ENCODE data around the gene PHF20. TPM values are rescaled to one million over a fixed set of nuclear protein-coding genes. Genes with fewer than 3 reads are reported as not detected.
"Not testable (repeated sequence)": the region's sequence is repeated elsewhere in the genome, so short reads cannot be mapped to it uniquely, and the experiment has no call there.

The PHF20 gene
- polyA plus RNA-seq, 1 donor from 2014 or later = 107 TPM

DNA sequence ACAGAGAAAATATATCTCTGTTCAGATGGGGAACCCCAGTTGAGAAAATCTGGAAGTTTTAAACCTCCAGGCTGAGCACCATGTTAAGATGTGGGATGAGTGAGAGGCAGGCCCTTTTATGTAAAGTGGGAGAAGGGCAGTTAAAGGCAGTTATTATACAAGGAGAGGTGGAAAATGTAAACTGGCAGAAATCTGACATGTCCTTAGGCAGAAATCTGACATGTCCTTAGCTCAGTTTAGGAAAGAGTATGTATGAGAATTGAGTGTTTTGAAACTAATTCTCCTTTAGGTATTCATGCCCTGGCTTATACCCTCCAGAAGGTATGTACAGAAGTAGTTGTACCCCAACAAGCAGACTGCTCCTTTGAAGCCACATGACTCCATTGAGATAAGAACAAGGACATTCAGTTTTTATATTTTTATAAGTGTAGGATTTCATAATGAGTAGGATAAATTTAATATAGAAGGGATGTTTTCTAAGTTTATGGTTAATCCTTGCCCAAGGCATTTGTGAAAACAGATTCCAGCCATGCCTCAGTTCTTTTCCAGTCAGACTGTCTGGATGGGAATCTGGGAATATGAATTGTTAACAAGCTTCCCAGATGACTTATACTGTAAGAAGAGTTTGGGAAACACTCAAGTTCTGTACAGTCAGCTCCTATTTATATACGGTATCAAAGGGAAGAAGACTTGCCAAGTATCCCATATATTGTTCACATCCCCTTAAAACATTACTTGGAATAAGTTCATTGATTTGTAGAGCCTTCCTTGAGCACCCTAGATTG, 94.8 kb downstream of the PHF20 start:
- no peaks in the 10 kb centered on the region for H3K27me3 Mint-ChIP-seq
- peak overlapping the region in 1 of 3 donors; percentile 46 for H3K27ac Mint-ChIP-seq
- no peaks in the 10 kb centered on the region for H3K4me1 Mint-ChIP-seq
- H3K36me3 Mint-ChIP-seq = no peaks in the 10 kb centered on the region
- H3K4me3 Mint-ChIP-seq = no peak overlapping the region
- H3K9me3 Mint-ChIP-seq = no peaks in the 10 kb centered on the region

- Mint-ChIP-seq H3K27ac (peak overlapping the region in 2 of 3 donors; percentile 70 to 80), H3K4me3 (no peak overlapping the region), H3K9me3 (no peaks in the 10 kb centered on the region), H3K36me3 (no peaks in the 10 kb centered on the region), H3K27me3 (no peaks in the 10 kb centered on the region), H3K4me1 (peaks cover 0 to 3% (median 0%) of the 10 kb centered on the region in 3 donors)
These were observed 98.9 kb downstream of the PHF20 start for GRCh38 chr20:35870541-35871258.

DNA sequence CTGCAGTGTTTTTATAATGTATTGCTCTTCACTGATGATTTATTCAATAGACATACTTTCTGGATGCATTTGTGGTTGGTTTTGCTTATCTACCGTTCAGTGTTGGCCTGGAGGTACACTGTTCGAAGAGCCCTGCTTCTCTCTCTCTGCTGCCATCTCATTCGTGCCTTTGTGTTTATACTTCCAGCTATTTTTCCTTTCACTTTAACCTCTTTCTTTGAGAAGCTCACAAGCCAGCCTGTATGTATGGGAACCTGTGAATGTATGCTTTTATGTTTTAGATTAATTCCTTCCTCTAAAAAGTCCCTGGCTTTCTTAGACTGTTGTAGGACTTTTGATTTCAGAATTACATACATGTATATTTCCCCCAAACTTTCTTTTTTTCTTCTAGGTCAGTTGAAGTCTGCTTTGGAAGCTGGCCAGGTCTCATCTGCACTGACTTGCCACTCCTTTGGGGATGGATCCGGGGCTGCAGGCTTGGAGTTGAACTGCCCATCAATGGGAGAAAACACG, 99.5 kb downstream of the PHF20 start:
- Mint-ChIP-seq H3K4me3 (no peak overlapping the region), H3K9me3 (no peaks in the 10 kb centered on the region), H3K27ac (peak overlapping the region in 1 of 3 donors; percentile 70), H3K27me3 (no peaks in the 10 kb centered on the region), H3K36me3 (no peaks in the 10 kb centered on the region), H3K4me1 (peaks cover 0 to 3% (median 0%) of the 10 kb centered on the region in 3 donors)

- Mint-ChIP-seq H3K36me3 (peaks cover 3% of the 10 kb centered on the region), H3K9me3 (no peaks in the 10 kb centered on the region), H3K27me3 (no peaks in the 10 kb centered on the region), H3K4me1 (peaks cover 0 to 7% (median 0%) of the 10 kb centered on the region in 3 donors), H3K27ac (peak overlapping the region in 1 of 3 donors; percentile 31), H3K4me3 (no peak overlapping the region)
These were observed 104.2 kb downstream of the PHF20 start for GRCh38 chr20:35876033-35876320.

DNA sequence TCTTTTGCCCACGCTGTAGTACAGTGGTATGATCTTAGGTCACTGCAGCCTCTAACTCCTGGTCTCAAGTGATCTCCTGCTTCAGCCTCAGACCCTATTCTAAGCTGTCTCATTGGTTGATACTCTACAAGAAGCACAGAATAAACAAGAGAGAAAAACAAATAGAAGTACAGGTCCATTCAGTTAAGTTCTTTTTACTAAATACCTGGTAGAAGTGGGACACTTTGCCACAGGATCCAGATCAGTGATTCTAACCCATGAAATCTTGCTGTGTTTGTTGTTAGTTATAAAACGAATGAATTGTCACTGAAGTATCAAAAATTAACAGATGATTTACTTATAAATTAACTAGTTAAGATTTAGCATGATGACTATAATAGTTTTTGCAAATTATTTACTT, 105.8 kb downstream of the PHF20 start:
- Mint-ChIP-seq H3K27ac (no peak overlapping the region), H3K27me3 (no peaks in the 10 kb centered on the region), H3K9me3 (no peaks in the 10 kb centered on the region), H3K4me3 (no peak overlapping the region), H3K36me3 (peaks cover 3% of the 10 kb centered on the region), H3K4me1 (peaks cover 0 to 7% (median 0%) of the 10 kb centered on the region in 3 donors)

DNA sequence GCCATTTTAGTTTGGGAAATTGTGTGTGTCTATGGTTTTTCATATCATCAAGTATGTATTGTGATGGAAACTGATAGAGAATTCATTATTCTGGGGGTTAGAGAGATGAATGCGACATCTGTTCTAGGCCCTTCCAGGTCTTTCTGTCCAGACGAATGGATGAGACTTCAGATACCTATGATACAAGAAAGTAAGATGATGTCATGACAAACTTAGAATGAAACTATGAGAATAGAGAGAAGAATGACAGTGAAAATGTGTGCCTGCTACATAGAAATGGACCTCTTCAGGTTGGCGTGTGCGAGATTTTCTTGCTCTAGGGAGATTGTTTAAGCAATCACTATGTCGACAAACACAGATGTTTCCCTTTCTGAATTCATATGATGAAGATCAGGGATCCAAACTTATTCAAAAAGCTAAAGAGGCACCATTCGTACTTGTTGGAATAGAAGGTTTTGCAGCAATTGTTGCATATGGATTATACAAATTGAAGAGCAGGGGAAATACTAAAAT, 106.4 kb downstream of the PHF20 start:
- Mint-ChIP-seq H3K27ac (peak overlapping the region in 2 of 3 donors; percentile 8 to 52), H3K4me1 (peaks cover 0 to 7% (median 0%) of the 10 kb centered on the region in 3 donors), H3K36me3 (peaks cover 3% of the 10 kb centered on the region)

GRCh38 chr20:35881676-35882075, 109.9 kb downstream of the PHF20 start:
- Mint-ChIP-seq H3K9me3 (no peaks in the 10 kb centered on the region), H3K27ac (no peak overlapping the region), H3K4me1 (peaks cover 7 to 12% (median 9%) of the 10 kb centered on the region in 3 donors), H3K4me3 (no peak overlapping the region), H3K36me3 (peaks cover 3% of the 10 kb centered on the region), H3K27me3 (no peaks in the 10 kb centered on the region)

More for the DNA sequence above, 106.4 kb downstream of the PHF20 start:
- no peak overlapping the region for H3K4me3 Mint-ChIP-seq
- no peaks in the 10 kb centered on the region for H3K9me3 Mint-ChIP-seq
- H3K27me3 Mint-ChIP-seq = no peaks in the 10 kb centered on the region

- not testable (repeated sequence) for H3K27me3 Mint-ChIP-seq, H3K4me3 Mint-ChIP-seq, H3K27ac Mint-ChIP-seq, H3K36me3 Mint-ChIP-seq, H3K9me3 Mint-ChIP-seq
- peaks cover 7 to 13% (median 10%) of the 10 kb centered on the region in 3 donors for H3K4me1 Mint-ChIP-seq
These were observed 110.8 kb downstream of the PHF20 start for GRCh38 chr20:35882427-35883161.

DNA sequence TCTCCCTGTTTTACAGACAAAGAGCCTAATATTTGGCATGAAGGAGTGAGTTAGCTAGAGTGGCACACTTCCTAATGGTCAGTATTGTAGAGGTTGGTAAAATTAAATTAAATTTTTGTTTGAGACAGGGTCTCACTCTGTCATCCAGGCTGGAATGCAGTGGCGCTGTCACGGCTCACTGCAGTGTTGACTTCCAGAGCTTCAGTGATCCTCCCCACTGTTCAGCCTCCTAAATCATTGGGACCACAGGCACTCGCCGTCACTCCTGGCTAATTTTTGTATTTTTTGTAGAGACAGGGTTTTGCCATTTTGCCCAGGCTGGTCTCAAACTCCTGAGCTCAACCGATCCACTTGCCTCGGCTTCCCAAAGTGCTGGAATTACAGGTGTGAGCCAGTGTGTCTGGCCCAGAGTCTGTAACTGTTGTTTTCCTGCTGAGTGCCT, 111.5 kb downstream of the PHF20 start:
- Mint-ChIP-seq H3K27ac (peak overlapping the region in 1 of 3 donors; percentile 49), H3K9me3 (no peaks in the 10 kb centered on the region), H3K27me3 (no peaks in the 10 kb centered on the region), H3K4me1 (peaks cover 7 to 13% (median 10%) of the 10 kb centered on the region in 3 donors), H3K36me3 (peaks cover 3% of the 10 kb centered on the region), H3K4me3 (no peak overlapping the region)

DNA sequence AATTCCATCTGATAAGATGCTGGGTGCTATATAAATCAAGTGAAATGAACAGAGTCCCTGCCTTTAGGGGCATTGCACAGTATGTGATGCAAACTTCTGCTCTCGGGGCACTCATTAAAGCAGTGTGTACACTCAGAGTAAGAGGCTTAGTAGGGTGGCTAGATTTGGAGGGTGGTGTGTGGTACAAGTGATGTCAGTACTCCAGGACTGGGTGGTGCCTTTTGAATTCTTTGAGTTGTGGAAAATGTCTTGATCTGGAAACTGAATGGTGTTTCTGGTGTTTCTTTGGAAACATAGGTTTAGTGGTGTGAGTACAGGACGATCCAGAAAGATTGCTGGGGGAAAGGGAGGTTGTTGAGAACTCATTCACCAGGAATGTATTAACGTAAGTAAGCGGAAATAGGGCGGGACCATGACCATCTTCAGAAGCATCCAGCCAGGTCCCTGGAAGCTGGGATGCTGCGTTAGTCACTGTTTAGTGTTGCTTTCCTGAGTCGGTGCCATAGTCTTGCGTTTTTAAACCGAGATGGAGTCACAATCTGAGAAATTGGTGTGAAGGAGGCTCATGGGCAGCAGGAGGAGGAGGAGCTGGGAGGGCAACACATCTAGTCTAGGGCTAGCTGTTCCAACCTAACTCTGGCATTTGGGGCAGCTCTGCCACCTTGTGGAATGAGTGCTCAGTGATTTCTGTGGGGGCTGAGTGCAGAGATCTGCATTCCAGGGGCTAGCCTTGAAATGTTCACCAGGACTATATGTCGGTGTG, 112.1 kb downstream of the PHF20 start:
- H3K4me3 Mint-ChIP-seq = no peak overlapping the region
- peaks cover 7 to 11% (median 10%) of the 10 kb centered on the region in 3 donors for H3K4me1 Mint-ChIP-seq
- peaks cover 3% of the 10 kb centered on the region for H3K36me3 Mint-ChIP-seq
- H3K27ac Mint-ChIP-seq = peak overlapping the region in 1 of 3 donors; percentile 49
- no peaks in the 10 kb centered on the region for H3K9me3 Mint-ChIP-seq
- no peaks in the 10 kb centered on the region for H3K27me3 Mint-ChIP-seq

DNA sequence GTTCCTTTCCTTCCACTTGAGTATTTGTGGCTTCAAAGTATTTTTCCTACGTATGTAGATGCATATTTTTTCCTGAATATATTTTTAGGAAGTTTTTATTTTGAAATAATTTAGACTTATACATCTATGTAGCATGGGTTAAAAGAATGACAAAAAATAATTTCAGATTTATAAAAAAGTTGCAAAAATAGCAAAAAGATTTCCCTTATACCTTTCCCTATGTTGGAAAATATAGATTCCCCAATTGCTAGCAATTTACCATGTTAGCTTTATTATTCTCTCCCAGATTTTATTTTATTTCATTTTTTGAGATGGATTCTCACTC, 112.7 kb downstream of the PHF20 start:
- Mint-ChIP-seq H3K9me3 (no peaks in the 10 kb centered on the region), H3K27ac (no peak overlapping the region), H3K27me3 (no peaks in the 10 kb centered on the region), H3K36me3 (peaks cover 3% of the 10 kb centered on the region), H3K4me1 (peaks cover 7 to 13% (median 10%) of the 10 kb centered on the region in 3 donors), H3K4me3 (no peak overlapping the region)

GRCh38 chr20:35885212-35885611, 113.4 kb downstream of the PHF20 start:
- Mint-ChIP-seq H3K36me3 (no peaks in the 10 kb centered on the region), H3K9me3 (no peaks in the 10 kb centered on the region), H3K27me3 (no peaks in the 10 kb centered on the region), H3K4me1 (peaks cover 7 to 11% (median 10%) of the 10 kb centered on the region in 3 donors), H3K27ac (no peak overlapping the region), H3K4me3 (no peak overlapping the region)

DNA sequence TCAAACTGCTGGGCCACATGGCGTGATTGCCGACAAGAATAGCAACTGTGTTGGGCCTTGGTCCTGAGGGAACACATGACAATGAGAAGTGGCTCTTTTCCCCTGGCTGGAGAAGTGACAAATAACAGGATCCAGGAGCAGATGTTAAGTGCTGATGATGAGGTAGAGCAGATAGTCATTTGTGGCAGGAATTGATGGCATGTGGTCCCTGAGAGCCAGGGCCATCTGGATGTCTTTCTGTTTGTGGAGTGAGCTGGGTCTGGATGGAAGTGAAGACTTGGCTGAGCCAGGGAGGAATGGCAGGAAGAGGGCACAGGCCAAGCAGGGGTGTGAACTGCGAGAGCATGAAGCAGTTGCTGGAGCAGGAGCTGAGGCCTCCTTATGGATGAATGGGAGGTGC, 114.7 kb downstream of the PHF20 start:
- Mint-ChIP-seq H3K27me3 (no peaks in the 10 kb centered on the region), H3K36me3 (no peaks in the 10 kb centered on the region), H3K9me3 (no peaks in the 10 kb centered on the region), H3K27ac (peak overlapping the region in 2 of 3 donors; percentile 31 to 81), H3K4me1 (peaks cover 9 to 11% (median 10%) of the 10 kb centered on the region in 3 donors), H3K4me3 (peak overlapping the region in 1 of 4 donors; percentile 21)

GRCh38 chr20:35887393-35888064, 115.7 kb downstream of the PHF20 start:
- no peak overlapping the region for H3K4me3 Mint-ChIP-seq
- no peaks in the 10 kb centered on the region for H3K9me3 Mint-ChIP-seq
- peak overlapping the region in 2 of 3 donors; percentile 16 to 31 for H3K27ac Mint-ChIP-seq
- H3K27me3 Mint-ChIP-seq = no peaks in the 10 kb centered on the region
- peaks cover 9 to 11% (median 10%) of the 10 kb centered on the region in 3 donors for H3K4me1 Mint-ChIP-seq
- H3K36me3 Mint-ChIP-seq = no peaks in the 10 kb centered on the region
